GM18858 (cell line): ENCODE data around the gene PARPBP.
"Not testable (repeated sequence)": the region's sequence is repeated elsewhere in the genome, so short reads cannot be mapped to it uniquely, and the experiment has no call there.

Source experiments
- ATAC-seq: cut with Tn5 transposase; IDR thresholded peaks from one replicate; pipeline ENCODE4 v1.9.1; 2021; ENCODE audit not compliant: unreplicated experiment

PARPBP gene

GRCh38 chr12:102147062-102147587 lies 27.1 kb downstream of the PARPBP start:
- not testable (repeated sequence) for ATAC-seq

GRCh38 chr12:102155206-102155605 lies 35.2 kb downstream of the PARPBP start:
- not testable (repeated sequence) for ATAC-seq

- no peak for ATAC-seq
Measured at GRCh38 chr12:102163383-102163782, 43.4 kb downstream of the PARPBP start.

- ATAC-seq, result peak; percentile 74
Measured at GRCh38 chr12:102167821-102168604, 48.0 kb downstream of the PARPBP start.

- no peak for ATAC-seq
Measured at GRCh38 chr12:102169922-102170621, 50.1 kb downstream of the PARPBP start.

- ATAC-seq, result no peak
Measured at GRCh38 chr12:102171951-102172350, 52.0 kb downstream of the PARPBP start.

GRCh38 chr12:102172436-102172835 lies 52.5 kb downstream of the PARPBP start:
- no peak for ATAC-seq

- ATAC-seq, result no peak
Measured at GRCh38 chr12:102174117-102174516, 54.1 kb downstream of the PARPBP start.

- no peak for ATAC-seq
Measured at GRCh38 chr12:102174761-102175160, 54.8 kb downstream of the PARPBP start.

GRCh38 chr12:102182635-102183034 lies 62.7 kb downstream of the PARPBP start:
- no peak for ATAC-seq

- no peak for ATAC-seq
Measured at GRCh38 chr12:102195826-102196225, 75.8 kb downstream of the PARPBP start.

- ATAC-seq, result peak; percentile 89
Measured at GRCh38 chr12:102197789-102198188, 77.8 kb downstream of the PARPBP start, which contains the start of gene PMCH. Gene PMCH (minus strand): TSS chr12:102197833. CDS start chr12:102197770, 63 bp downstream.

GRCh38 chr12:102201436-102202061 lies 81.6 kb downstream of the PARPBP start:
- no peak for ATAC-seq

- ATAC-seq, result no peak
Measured at GRCh38 chr12:102202556-102202955, 82.6 kb downstream of the PARPBP start.

GRCh38 chr12:102204025-102204424 lies 84.0 kb downstream of the PARPBP start:
- ATAC-seq, result no peak

- ATAC-seq, result no peak
Measured at GRCh38 chr12:102215992-102216691, 96.2 kb downstream of the PARPBP start.

GRCh38 chr12:102220736-102221135 lies 100.8 kb downstream of the PARPBP start:
- no peak for ATAC-seq

- ATAC-seq, result no peak
Measured at GRCh38 chr12:102227954-102228353, 108.0 kb downstream of the PARPBP start.

GRCh38 chr12:102232036-102232435 lies 112.1 kb downstream of the PARPBP start:
- ATAC-seq, result no peak

GRCh38 chr12:102232446-102232845 lies 112.5 kb downstream of the PARPBP start:
- no peak for ATAC-seq

GRCh38 chr12:102234599-102234998 lies 114.6 kb downstream of the PARPBP start:
- ATAC-seq, result no peak
